Measurements from ENCODE around the gene FPR1.
"Not testable (repeated sequence)": the region's sequence is repeated elsewhere in the genome, so short reads cannot be mapped to it uniquely, and the experiment has no call there.

Gene FPR1

DNA sequence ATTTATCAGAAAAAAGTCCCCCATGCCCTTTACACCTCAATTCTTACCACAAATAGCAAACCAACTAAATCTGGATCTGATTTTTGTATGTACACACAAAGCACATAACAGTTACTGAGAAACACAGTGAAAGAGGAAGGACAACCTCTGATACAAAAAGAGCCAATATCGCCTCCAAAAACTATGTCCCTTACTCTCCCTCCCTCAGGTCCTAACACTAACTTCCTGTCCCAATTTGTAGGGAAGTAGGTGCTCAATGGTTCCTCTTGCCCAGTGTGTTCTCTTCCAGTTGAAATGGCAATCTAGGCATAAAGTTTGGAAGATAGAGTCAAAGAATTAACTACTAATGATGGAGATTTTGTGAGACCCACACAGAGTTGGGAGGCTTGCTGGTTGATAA is 27.5 kb upstream of the FPR1 start:
- no peak for DNase-seq (ENCODE audit: low spot score)

DNA sequence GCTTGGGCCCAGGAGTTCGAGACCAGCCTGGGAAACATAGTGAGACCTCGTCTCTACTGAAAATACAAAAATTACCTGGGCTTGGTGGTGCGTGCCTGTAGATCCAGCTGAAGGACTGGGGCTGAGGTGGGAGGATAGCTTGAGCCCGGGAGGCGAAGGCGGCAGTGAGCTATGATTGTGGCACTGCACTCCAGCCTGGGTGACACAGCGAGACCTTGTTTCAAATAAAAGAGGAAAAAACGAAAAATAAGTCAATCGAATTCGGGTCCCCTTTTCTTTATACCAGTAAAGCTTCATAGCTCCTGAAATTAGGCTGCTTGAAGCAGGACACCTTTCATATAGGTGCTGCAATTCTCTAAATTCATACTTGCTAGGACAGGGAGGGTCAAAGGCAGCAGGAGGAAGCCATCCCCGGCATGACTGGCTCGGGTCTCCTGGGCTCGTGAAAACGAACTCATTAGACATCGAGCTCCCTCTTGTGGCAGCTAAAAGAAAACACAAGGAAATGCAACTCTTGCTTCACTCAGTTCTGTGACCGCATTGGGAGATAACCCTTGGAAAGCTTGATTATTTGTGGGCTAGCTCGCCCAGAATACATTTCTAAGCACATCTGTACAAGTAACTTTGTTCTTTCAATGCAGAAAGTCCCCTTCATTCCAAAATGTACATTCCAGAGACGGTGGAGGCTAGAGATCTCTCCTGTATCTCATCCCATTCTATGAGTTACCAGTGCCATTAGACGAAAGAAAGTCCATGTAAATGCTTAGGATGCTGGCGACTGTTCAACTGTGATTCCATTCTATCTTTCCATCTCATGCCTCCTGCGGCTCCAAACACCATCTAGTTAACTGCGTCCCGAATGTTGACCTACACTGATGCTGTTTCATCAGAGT is 26.1 kb upstream of the FPR1 start:
- DNase-seq (ENCODE audit: low spot score) = peak; percentile 83

DNA sequence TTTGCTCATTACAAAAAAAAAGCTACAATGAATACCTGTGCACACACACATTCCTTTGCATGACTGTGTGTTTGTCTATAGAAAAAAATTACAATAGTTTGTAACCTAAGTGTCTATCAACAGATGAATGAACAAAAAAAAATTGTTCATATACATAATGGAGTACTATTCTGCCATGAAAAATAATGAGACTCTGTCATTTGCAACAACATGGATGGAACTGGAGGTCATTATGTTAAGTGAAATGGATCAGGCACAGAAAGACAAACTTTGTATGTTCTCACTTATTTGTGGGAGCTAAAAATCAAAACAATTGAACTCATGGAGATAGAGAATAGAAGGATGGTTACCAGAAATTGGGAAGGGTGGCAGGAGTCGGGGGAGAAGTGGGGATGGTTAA is 24.9 kb upstream of the FPR1 start:
- not testable (repeated sequence) for DNase-seq (ENCODE audit: low spot score)

DNA sequence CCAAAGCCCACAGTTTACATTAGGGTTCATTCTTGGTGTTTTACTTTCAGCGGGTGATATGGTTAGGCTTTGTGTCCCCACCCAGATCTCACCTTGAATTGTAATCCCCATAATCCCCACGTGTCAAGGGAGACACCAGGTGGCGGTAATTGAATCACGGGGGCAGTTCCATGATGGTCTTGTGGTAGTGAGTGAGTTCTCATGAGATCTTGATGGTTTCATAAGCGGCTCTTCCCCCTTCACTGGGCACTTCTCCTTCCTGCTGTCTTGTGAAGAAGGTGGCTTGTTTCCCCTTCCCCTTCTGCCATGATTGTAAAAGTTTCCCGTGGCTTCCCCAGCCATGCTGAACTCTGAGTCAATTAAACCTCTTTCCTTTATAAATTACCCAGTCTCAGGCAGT is 21.3 kb upstream of the FPR1 start:
- no peak for DNase-seq (ENCODE audit: low spot score)

DNA sequence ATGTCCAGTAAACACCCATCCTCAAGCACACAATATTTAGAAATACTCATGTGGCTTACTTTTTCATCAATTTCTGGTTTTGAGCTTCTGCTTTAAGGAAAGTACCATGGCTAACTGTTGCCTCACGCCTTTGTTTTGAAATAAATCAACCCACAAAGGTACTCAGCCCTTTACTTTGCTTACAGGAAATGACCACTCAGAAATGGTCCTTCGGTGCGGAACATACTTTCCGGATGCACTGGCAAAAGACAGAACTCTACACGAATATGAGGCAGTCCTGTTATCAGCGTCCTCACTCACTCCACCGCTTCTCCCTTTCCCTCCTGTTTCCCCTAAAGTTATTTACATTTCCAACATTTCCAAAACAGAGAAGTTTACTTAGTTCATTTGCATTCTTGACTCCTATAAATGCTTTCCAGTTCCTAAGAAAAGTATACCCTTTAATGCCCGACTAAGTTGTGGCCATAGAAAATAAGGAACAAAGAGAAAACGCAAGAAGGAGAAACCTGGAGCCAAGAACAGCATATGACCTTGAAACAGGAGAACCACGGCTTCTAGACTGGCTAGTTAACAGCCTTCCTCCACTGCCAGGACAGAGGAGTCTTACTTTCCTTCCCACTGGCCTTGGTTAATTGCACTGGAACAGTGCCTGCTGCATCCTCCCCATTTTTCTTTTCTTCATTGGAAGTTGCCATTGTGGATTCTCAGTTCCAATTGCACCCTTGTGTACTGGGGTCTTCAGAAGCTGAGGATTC is 19.9 kb upstream of the FPR1 start:
- DNase-seq (ENCODE audit: low spot score) = no peak

DNA sequence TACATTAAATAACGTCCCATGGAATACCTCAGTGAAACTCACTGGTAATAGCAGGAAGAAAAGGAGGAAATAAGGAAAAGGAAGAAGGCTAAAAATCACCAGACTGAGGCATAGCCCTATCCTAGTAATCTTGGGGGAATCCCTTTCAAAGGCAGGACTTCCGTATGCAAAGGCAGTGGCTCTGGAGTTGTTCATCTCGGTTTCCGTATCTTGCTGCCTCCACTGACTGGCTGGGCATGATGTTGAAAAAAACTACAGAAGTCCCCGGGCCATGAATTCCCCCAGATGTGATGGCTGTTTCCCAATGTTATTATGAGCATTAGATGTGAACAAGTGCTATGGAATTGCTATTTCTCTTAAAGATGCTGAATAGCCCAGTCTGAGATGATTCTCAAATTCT is 14.8 kb upstream of the FPR1 start:
- DNase-seq (ENCODE audit: low spot score) = no peak

DNA sequence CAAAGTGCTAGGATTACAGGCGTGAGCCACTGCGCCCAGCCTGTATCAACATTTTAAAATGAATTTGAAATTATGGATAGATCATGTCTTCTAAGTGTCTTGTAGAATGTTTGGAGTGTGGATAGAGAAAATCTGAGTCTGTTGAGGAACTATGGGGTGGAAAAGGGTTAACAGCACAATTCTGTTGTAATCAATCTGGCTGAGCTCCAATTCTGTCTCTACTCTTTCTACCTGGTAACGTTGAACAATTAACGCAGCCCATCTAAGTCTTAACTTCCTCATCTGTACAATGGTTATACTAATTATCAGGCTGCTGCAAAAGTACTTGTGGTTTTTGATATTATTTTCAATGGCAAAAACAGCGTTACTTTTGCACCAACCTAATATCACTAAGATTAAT is 13.4 kb upstream of the FPR1 start:
- no peak for DNase-seq (ENCODE audit: low spot score)

DNA sequence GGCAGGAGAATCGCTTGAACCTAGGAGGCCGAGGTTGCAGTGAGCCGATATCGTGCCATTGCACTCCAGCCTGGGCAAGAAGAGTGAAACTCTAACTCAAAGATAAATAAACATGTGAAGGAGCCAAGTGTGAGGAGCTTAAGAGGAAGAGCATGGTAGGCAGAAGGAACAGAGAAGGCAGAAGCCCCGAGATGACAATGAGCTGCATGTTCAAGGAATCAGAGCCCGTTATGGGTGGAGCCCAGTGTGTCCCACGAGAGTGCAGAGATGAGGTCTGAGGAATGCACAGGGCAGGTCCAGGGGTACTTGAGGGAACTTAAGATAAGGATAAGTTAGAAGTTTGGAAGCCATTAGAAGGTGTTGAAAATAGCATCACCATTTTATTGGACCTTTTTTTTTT is 10.0 kb upstream of the FPR1 start:
- DNase-seq (ENCODE audit: low spot score) = no peak

DNA sequence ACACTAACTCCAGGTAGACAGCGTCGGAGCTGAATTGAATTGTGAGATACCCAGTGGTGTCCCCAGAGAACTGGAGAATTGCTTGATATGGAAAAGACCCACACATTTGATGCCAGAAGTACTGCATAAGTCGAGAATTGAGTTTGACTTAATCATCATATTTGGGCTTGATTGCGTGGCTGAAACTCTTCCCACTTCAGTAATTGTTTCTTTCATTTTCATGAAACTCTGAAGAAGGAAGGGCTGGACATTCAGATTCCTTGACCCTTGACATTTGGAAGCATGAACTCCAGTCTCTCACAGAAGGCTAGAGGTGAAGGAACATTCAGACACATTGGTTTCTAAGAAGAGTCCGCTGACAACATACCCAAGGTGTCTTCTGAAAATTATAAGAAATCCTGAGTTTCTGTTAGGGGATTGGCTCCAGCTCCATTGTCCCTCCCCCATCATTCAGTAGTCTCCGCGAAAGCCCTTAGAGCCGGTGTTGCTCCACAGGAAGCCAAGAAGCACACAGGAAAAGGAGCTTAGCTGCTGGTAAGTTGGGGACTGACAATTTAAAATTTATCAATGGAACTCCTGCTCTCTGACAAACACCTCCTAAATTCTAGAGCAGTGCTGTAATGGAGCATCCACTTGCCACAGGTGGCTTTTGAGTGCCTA is 9.1 kb upstream of the FPR1 start, which contains the start of gene FPR2:
FPR2 (plus strand) TSS at position 484 of the 660 bp plus-strand sequence. CDS start 7,479 bp downstream, outside the sequence.
- DNase-seq (ENCODE audit: low spot score) = no peak

DNA sequence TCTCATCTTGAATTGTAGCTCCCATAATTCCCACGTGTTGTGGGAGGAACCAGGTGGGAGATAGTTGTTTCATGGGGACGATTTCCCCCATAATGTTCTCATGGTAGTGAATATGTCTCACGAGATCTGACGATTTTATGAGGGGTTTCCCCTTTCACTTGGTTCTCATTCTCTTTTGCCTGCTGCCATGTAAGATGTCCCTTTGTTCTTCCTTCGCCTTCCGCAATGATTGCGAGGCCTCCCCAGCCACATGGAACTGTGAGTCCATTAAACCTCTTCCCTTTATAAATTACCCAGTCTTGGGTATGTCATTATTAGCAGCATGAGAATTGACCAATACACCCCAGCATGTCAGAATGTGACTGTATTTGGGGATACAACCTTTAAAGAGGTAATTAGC is 3.9 kb upstream of the FPR1 start:
- no peak for DNase-seq (ENCODE audit: low spot score)

DNA sequence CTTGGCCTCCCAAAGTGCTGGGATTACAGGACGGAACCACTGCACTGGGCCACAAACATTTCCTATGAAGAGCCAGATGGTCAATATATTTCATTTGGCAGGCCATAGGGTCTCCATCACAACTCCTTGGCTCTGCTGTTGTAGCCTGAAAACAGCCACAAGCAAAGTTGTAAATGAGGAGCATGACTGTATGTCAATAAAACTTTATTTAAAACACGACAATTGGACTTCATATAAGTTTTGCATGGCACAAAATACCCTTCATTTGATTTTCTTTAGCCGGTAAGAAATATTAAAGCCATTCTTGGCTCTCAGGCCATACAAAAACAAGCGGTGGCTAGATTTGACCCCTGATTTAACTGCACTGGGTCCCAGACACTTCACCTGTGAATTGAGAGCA is 3.1 kb upstream of the FPR1 start:
- DNase-seq (ENCODE audit: low spot score) = no peak

DNA sequence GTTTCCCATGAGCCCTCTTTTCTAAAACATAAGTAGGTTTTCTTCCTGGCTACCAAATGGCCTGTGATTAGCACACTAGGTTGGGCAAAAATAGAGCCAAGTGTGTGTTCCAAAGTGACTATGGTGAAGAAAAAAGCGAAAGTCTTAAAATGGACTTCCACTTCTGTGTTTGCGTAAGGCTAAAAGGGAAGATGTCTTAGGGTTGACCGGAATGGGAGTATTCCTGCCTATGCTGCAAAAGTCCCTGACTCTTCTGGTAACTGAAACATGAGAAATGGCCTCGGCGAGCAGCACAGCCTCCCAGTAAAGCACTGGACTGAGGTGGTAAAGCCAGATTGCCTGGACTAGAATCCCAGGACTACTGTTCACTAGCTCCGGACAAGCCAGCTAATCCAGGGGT is 2.4 kb upstream of the FPR1 start:
- DNase-seq (ENCODE audit: low spot score) = no peak

DNA sequence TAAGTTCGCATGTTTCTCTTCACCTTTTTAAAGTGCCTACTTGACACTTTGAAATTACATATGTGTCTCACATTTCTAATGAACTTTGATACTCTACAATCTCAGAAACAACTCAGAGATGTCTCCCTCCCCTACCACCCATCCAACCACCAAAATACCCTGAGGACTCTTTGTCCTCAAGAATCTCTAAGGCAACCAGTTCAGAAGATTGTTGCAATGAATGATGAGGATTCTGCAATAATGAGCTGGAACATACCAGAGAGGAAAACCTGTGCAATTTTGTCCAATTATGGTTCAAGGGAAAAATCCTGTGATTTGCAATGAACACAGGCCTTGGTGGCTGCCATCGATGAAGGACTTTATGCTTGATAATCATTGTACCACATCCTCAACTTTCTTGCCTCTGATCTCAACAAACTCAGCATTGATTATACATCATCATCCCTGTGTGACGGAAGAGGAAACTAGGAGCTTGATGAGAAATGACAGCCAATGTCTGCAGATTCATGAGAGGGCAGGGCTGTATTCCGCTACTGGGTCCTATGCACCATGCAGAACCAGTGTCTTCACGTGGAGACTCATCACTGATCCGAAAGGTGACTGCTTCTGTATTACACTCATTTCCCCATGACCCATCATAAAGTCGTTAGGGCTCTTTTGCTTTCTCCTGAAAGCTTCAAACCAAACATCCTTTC is 1.1 kb downstream of the FPR1 start:
- no peak for DNase-seq (ENCODE audit: low spot score)

DNA sequence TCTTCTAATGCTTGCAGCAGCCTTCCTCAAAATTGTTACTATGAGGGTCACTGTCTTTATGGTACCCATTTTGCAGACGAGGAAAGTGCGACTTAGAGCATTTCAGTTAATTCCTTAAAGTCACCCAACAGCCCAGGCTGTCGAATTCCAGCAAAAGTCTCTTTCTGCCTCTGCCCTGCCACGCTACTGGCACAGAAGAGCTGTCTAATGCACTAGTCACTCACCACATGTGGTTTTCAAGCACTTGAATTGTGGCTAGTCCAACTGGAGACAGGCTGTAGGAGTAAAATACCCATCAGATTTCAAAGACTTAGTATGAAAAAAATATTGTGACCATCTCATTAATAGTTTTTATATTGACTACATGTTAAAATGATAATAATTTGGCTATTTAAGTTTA is 1.7 kb downstream of the FPR1 start:
- peak; percentile 19 for DNase-seq (ENCODE audit: low spot score)

DNA sequence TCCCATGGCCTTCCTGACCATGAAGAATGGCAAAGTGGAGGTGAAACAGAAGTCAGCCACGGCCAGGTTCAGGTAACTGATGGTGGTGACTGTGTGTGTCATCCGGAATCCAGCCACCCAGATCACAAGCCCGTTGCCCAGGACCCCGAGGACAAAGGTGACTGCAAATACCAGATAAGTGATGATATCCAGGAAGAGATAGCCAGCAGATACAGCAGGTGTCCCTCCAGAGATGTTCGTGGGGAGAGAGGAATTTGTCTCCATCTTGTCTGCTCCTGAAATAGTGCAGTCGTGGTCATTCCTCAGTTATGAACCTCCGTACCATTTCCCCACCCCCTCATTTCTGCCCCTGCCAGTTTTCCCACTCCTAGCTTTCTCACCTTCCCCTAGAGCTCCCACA is 4.9 kb downstream of the FPR1 start:
- no peak for DNase-seq (ENCODE audit: low spot score)

DNA sequence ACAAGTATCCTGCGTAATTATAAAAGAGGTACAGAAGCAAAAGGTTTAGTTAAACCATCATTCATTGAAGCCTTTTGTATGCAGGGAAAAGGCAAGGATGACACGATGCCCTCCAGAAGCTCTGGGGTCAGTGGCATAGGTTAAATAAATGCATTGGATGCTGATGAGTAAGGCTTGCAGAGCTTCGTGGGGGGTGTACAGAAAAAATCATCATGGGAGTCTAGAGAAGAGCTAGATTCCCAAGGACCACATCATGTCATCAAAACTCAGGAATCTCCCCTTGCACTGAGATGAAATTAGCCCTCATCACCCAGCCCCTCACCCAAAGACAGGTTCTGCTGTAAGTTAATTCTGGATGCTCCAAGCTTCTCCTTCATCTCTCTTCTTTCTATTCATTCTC is 8.3 kb downstream of the FPR1 start:
- no peak for DNase-seq (ENCODE audit: low spot score)

DNA sequence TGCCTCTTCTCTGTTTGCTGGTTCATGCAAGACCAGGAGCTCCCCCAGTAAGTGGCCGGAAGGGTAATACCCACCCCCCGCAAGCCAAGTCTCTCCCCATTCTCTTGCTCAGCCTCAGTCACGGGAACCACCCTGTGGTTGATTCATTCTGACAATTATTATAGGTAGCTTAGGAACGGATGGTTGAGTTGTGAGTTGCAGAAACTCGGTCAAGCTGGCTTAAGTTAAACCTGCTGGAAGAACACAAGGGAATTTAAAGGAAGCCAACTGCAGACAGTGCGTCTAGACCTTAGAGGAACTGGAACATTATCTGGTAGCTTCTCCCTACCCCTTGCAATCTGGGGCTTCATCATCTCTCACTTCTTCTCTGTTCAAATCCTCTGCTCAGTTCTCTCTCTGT is 8.9 kb downstream of the FPR1 start:
- no peak for DNase-seq (ENCODE audit: low spot score)

DNA sequence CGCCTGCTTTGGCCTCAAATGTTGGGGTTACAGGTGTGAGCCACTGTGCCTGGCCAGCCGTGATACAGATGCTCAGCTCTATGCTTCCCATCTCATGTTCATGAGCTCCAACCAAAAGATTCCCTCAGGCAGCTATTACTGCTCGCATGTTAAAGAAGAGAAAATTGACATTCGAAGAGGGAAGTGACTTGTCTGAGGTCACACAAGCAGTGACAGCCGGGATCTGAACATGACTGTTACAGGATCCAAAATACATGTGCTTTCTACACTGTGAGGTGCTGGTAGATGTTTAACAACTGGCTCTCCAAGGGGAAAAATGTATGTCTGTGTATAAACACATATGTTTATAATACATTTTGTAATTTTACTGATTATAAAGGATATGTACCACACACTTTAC is 11.3 kb downstream of the FPR1 start:
- DNase-seq (ENCODE audit: low spot score) = no peak

DNA sequence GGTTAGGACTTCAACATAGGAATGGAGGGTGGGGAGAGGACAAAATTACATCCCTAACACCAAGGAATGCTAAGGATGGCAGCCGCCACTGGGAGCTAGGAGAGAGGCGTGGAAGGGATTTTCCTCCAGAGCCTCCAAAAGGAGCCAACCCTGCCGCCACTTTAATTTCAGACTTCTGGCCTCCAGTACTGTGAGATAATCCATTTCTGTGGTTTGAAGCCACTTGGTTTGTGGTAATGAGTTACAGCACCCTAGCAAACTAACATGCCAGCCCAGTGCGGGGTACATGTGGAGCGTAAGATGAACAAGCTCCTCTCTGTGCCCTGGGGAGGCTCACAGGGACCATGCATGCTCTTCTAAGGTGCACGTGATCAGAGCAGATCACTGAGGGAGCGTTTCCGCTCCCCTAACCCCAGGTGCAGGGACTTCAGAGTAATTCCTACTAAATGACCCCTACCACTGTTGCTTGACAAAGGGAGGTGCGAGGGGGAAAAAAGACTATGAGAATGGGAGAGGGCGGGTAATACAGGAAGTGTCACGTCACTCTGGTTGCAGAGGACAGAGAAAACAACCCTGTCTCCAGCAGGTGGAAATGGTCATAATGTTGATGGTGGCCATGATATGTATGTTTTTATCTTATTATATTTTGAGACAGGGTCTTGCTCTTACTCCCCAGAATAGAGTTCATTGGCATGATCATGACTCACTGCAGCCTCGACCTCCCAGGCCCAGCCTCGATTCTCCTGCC is 12.0 kb downstream of the FPR1 start:
- no peak for DNase-seq (ENCODE audit: low spot score)

DNA sequence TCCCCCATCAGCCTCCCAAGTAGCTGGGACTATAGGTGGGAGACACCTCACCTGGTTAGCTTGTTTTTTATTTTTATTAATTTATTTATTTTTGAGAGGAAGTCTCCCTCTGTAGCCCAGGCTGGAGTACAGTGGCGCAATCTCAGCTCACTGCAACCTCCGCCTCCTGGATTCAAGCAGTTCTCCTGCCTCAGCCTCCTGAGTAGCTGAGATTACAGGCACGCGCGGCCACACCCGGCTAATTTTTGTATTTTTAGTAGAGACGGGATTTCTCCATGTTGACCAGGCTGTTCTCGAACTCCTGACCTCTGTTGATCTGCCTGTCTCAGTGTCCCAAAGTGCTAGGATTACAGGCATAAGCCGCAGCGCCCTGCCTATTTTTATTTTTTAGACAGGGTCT is 13.2 kb downstream of the FPR1 start:
- not testable (repeated sequence) for DNase-seq (ENCODE audit: low spot score)

DNA sequence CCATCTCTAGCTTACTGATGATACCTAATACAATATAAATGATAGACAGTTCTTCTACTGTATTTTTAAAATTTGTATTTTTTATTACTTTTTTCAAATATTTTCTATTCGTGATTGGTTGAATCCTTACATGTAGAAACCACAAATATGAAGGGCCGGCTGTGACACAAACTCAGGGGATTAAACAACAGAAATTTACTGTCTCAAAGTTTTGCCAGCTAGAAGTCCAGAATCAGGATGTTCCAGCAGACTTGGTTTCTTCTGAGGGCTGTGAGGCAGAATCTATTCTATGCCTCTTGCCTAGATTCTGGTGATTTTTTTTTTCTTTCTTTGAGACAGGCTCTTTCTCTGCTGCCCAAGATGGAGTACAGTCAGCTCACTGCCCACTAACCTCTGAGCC is 13.8 kb downstream of the FPR1 start:
- DNase-seq (ENCODE audit: low spot score) = no peak

DNA sequence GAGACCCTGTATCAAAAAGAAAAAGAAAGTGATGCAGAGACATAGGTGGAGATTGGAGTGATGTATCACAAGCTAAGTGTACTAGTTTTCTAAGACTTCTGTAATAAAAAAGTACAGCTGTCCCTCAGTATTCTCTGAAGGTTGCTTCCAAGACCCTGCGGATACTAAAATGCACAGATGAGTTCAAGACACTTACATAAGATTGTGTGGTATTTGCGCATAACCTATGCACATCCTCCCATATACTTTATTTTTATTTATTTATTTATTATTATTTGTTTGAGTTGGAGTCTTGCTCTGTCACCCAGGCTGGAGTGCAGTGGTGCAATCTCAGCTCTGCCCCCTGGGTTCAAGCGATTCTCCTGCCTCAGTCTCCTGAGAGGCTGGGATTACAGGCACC is 14.3 kb downstream of the FPR1 start:
- no peak for DNase-seq (ENCODE audit: low spot score)
